Astrocyte of the cerebellum (primary cell): Measurements from ENCODE around the gene MASP2.

Experiments used
- DNase-seq: peaks from one replicate; pipeline ENCODE4 v3.0.0-alpha.2; 2011; ENCODE audit warnings: low read depth
- H3K4me3 ChIP-seq: 2 replicates; pipeline ENCODE4 v1.5.1; 2011; ENCODE audit warnings: mild to moderate bottlenecking, low read depth, low read length, moderate library complexity
- in situ Hi-C: cut with HindIII; loops from 2 replicates; pipeline ENCODE4 v1.10.0; 2017; ENCODE audit warnings: low sequenced_read_pairs
- TF ChIP-seq, protein P1 (sequence below): IDR thresholded peaks from 2 replicates; pipeline ENCODE4 v1.5.1; 2012; ENCODE audit warnings: low read length, low read depth, moderate library complexity, mild to moderate bottlenecking; ENCODE audit errors: missing control alignments

Gene MASP2

DNA sequence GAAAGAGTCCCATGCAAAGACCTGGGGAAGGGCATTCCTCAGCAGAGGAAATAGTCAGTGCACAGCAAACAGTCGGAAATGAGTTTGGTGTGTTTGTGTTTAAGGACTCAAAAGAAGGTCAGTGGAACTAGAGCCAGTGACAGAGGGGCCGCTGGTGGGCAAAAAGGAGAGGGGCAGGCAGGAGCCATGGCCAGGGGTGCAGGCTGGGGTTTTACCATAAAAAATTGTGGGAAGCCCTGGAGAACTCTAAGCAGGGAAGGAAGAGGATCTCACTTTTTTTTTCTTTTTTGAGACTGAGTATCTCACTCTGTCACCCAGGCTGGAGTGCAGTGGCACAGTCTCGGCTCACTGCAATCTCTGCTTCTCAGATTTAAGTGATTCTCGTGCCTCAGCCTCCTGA is 68.3 kb downstream of the MASP2 start:
- in situ Hi-C loops: no loop called here
- TF ChIP-seq, protein P1, sequence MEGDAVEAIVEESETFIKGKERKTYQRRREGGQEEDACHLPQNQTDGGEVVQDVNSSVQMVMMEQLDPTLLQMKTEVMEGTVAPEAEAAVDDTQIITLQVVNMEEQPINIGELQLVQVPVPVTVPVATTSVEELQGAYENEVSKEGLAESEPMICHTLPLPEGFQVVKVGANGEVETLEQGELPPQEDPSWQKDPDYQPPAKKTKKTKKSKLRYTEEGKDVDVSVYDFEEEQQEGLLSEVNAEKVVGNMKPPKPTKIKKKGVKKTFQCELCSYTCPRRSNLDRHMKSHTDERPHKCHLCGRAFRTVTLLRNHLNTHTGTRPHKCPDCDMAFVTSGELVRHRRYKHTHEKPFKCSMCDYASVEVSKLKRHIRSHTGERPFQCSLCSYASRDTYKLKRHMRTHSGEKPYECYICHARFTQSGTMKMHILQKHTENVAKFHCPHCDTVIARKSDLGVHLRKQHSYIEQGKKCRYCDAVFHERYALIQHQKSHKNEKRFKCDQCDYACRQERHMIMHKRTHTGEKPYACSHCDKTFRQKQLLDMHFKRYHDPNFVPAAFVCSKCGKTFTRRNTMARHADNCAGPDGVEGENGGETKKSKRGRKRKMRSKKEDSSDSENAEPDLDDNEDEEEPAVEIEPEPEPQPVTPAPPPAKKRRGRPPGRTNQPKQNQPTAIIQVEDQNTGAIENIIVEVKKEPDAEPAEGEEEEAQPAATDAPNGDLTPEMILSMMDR: no peak
- DNase-seq: no peak
- no peak overlapping the region for H3K4me3 ChIP-seq
